ENCODE measurements around the gene KCTD16.

DNA sequence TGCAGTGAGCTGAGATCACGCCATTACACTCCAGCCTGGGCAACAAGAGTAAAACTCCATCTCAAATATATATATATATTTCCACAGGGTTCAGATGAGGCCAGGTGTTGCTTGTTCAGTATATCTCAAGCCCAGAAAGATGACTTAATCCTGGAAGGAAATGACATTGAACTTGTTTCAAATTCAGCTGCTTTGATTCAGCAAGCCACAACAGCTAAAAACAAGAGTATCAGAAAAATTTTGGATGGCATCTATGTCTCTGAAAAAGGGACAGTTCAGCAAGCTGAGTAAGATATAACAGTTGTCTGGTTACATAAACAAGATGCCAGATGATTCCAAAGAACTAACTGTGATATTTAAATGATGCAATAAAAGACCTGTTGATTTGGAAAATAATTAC, 352.0 kb downstream of the KCTD16 start:
- no peak for TF ChIP-seq POLR2A (IDR thresholded peaks at IDR 0.05)
- TF ChIP-seq, protein P1, sequence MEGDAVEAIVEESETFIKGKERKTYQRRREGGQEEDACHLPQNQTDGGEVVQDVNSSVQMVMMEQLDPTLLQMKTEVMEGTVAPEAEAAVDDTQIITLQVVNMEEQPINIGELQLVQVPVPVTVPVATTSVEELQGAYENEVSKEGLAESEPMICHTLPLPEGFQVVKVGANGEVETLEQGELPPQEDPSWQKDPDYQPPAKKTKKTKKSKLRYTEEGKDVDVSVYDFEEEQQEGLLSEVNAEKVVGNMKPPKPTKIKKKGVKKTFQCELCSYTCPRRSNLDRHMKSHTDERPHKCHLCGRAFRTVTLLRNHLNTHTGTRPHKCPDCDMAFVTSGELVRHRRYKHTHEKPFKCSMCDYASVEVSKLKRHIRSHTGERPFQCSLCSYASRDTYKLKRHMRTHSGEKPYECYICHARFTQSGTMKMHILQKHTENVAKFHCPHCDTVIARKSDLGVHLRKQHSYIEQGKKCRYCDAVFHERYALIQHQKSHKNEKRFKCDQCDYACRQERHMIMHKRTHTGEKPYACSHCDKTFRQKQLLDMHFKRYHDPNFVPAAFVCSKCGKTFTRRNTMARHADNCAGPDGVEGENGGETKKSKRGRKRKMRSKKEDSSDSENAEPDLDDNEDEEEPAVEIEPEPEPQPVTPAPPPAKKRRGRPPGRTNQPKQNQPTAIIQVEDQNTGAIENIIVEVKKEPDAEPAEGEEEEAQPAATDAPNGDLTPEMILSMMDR (IDR thresholded peaks at IDR 0.05): no peak

Measured in uterus (tissue), 2 donors.